HG03558 (cell line): Measurements from ENCODE around the gene TMEM190.
"Not testable (repeated sequence)": the region's sequence is repeated elsewhere in the genome, so short reads cannot be mapped to it uniquely, and the experiment has no call there.

Experiments used
- ATAC-seq: cut with Tn5 transposase; IDR thresholded peaks from one replicate; pipeline ENCODE4 v1.9.1; 2021; ENCODE audit warnings: moderate number of reproducible peaks; ENCODE audit not compliant: unreplicated experiment; ENCODE audit errors: extremely low read depth

Gene TMEM190

GRCh38 chr19:55418185-55418584, 41.6 kb downstream of the TMEM190 start:
- ATAC-seq: no peak

GRCh38 chr19:55419103-55419502, 42.5 kb downstream of the TMEM190 start:
- ATAC-seq: no peak

- ATAC-seq: no peak
These were observed 43.1 kb downstream of the TMEM190 start for GRCh38 chr19:55419624-55420236.

- ATAC-seq: not testable (repeated sequence)
These were observed 44.7 kb downstream of the TMEM190 start for GRCh38 chr19:55421281-55421680.

- ATAC-seq: no peak
These were observed 46.8 kb downstream of the TMEM190 start for GRCh38 chr19:55423225-55424005.

- no peak for ATAC-seq
These were observed 47.9 kb downstream of the TMEM190 start for GRCh38 chr19:55424518-55424917.

- ATAC-seq: no peak
These were observed 49.4 kb downstream of the TMEM190 start for GRCh38 chr19:55426042-55426441.
